ENCODE measurements around the gene APBA1.

APBA1 gene

GRCh38 chr9:69649566-69650250, 22.5 kb downstream of the APBA1 start:
- Histone ChIP-seq H3K27me3 (ENCODE audit: low read length) (no peaks in the 10 kb centered on the region), H3K9me3 (ENCODE audit: insufficient read depth, low read length) (no peaks in the 10 kb centered on the region), H3K27ac (ENCODE audit: low read depth, low read length) (no peak overlapping the region), H3K4me2 (ENCODE audit: low read depth, low read length, poor library complexity, severe bottlenecking) (no peak overlapping the region), H3K9me2 (replicated peaks; ENCODE audit: insufficient read depth, low read length) (no peaks in the 10 kb centered on the region), H3K79me2 (ENCODE audit: insufficient read depth, low read length) (no peaks in the 10 kb centered on the region), H2AFZ (ENCODE audit: low read depth, low read length, severe bottlenecking) (no peak overlapping the region), H3F3A (ENCODE audit: insufficient read depth) (no peaks in the 10 kb centered on the region), H3K4me3 (ENCODE audit: insufficient read depth, low read length, poor library complexity, severe bottlenecking) (no peak overlapping the region), H4K20me1 (ENCODE audit: low read depth, low read length) (no peaks in the 10 kb centered on the region), H3K9ac (ENCODE audit: low read length) (no peak overlapping the region), H3K36me3 (ENCODE audit: low read length) (no peaks in the 10 kb centered on the region)
- TF ChIP-seq EZH2phosphoT487 (conservative IDR thresholded peaks at IDR 0.05; ENCODE audit: low read length): no peak
- TF ChIP-seq, protein P1, sequence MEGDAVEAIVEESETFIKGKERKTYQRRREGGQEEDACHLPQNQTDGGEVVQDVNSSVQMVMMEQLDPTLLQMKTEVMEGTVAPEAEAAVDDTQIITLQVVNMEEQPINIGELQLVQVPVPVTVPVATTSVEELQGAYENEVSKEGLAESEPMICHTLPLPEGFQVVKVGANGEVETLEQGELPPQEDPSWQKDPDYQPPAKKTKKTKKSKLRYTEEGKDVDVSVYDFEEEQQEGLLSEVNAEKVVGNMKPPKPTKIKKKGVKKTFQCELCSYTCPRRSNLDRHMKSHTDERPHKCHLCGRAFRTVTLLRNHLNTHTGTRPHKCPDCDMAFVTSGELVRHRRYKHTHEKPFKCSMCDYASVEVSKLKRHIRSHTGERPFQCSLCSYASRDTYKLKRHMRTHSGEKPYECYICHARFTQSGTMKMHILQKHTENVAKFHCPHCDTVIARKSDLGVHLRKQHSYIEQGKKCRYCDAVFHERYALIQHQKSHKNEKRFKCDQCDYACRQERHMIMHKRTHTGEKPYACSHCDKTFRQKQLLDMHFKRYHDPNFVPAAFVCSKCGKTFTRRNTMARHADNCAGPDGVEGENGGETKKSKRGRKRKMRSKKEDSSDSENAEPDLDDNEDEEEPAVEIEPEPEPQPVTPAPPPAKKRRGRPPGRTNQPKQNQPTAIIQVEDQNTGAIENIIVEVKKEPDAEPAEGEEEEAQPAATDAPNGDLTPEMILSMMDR (IDR thresholded peaks at IDR 0.05; ENCODE audit: insufficient read depth, low read length, poor library complexity, severe bottlenecking): no peak

GRCh38 chr9:69647804-69648203, 24.4 kb downstream of the APBA1 start:
- Histone ChIP-seq H3K9me3 (ENCODE audit: insufficient read depth, low read length) (no peaks in the 10 kb centered on the region), H4K20me1 (ENCODE audit: low read depth, low read length) (no peaks in the 10 kb centered on the region), H3K9me2 (replicated peaks; ENCODE audit: insufficient read depth, low read length) (no peaks in the 10 kb centered on the region), H3K4me3 (ENCODE audit: insufficient read depth, low read length, poor library complexity, severe bottlenecking) (no peak overlapping the region), H3K36me3 (ENCODE audit: low read length) (no peaks in the 10 kb centered on the region), H2AFZ (ENCODE audit: low read depth, low read length, severe bottlenecking) (no peak overlapping the region), H3K79me2 (ENCODE audit: insufficient read depth, low read length) (no peaks in the 10 kb centered on the region), H3K9ac (ENCODE audit: low read length) (no peak overlapping the region), H3K4me2 (ENCODE audit: low read depth, low read length, poor library complexity, severe bottlenecking) (no peak overlapping the region), H3K27ac (ENCODE audit: low read depth, low read length) (no peak overlapping the region), H3F3A (ENCODE audit: insufficient read depth) (no peaks in the 10 kb centered on the region), H3K27me3 (ENCODE audit: low read length) (no peaks in the 10 kb centered on the region)
- TF ChIP-seq, protein P1 (IDR thresholded peaks at IDR 0.05; ENCODE audit: insufficient read depth, low read length, poor library complexity, severe bottlenecking): no peak
- TF ChIP-seq EZH2phosphoT487 (conservative IDR thresholded peaks at IDR 0.05; ENCODE audit: low read length): no peak

DNA sequence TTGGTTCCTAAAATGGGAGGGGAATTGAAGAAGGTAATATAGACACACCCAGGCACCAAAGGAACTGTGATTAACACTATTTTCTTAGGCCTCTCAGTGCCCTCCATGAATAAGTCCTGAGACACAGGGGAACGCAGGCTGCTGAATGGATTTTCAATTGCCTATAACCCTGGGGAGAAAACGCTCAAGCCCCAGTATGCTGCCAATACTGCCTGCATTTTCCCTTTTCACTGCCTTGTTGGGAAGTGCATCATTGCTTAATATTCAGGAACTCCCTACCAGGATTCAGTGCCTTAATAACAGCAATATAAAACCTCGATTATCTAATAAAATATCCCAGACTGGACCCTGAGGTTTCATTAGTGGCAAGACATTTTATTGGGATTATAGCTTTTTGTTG, 25.4 kb downstream of the APBA1 start:
- H3K79me2 ChIP-seq (ENCODE audit: insufficient read depth, low read length): no peaks in the 10 kb centered on the region
- no peaks in the 10 kb centered on the region for H3K27me3 ChIP-seq (ENCODE audit: low read length)
- no peak overlapping the region for H3K4me3 ChIP-seq (ENCODE audit: insufficient read depth, low read length, poor library complexity, severe bottlenecking)
- no peak overlapping the region for H3K27ac ChIP-seq (ENCODE audit: low read depth, low read length)
- no peak overlapping the region for H3K9ac ChIP-seq (ENCODE audit: low read length)
- no peaks in the 10 kb centered on the region for H4K20me1 ChIP-seq (ENCODE audit: low read depth, low read length)
- no peaks in the 10 kb centered on the region for H3K9me2 ChIP-seq (replicated peaks; ENCODE audit: insufficient read depth, low read length)
- H3K4me2 ChIP-seq (ENCODE audit: low read depth, low read length, poor library complexity, severe bottlenecking): no peak overlapping the region
- H3F3A ChIP-seq (ENCODE audit: insufficient read depth): no peaks in the 10 kb centered on the region
- TF ChIP-seq, protein P1 (IDR thresholded peaks at IDR 0.05; ENCODE audit: insufficient read depth, low read length, poor library complexity, severe bottlenecking): no peak
- no peak for TF ChIP-seq EZH2phosphoT487 (conservative IDR thresholded peaks at IDR 0.05; ENCODE audit: low read length)
- H3K36me3 ChIP-seq (ENCODE audit: low read length): no peaks in the 10 kb centered on the region
- no peaks in the 10 kb centered on the region for H3K9me3 ChIP-seq (ENCODE audit: insufficient read depth, low read length)
- no peak overlapping the region for H2AFZ ChIP-seq (ENCODE audit: low read depth, low read length, severe bottlenecking)

Data from SU-DHL-6 (cell line).